OCI-M2 (cell line): ENCODE data around the gene TNNI2.

Experiments used
- DNase-seq: peaks from one replicate; lab custom pipeline; 2025; ENCODE audit not compliant: unreplicated experiment; lab: John Stamatoyannopoulos, UW

TNNI2 gene

GRCh38 chr11:1820463-1821325 lies 18.1 kb upstream of the TNNI2 start:
- no peak for DNase-seq

DNA sequence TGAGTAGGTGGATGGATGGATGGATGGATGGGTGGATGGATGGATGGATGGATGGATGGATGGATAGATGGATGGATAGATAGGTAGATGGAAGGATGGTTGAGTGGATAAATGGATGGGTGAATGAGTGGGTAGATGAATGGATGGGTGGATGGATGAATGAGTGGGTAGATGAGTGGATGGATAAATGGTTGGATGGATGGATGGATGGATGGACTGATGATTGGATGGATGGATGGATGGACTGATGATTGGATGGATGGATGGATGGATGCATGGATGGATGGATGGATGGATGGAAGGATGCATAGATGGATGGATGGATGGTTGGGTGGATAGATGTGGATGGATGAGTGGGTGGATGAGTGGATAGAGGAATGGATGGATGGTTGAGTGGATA lies 17.2 kb upstream of the TNNI2 start:
- DNase-seq: no peak

DNA sequence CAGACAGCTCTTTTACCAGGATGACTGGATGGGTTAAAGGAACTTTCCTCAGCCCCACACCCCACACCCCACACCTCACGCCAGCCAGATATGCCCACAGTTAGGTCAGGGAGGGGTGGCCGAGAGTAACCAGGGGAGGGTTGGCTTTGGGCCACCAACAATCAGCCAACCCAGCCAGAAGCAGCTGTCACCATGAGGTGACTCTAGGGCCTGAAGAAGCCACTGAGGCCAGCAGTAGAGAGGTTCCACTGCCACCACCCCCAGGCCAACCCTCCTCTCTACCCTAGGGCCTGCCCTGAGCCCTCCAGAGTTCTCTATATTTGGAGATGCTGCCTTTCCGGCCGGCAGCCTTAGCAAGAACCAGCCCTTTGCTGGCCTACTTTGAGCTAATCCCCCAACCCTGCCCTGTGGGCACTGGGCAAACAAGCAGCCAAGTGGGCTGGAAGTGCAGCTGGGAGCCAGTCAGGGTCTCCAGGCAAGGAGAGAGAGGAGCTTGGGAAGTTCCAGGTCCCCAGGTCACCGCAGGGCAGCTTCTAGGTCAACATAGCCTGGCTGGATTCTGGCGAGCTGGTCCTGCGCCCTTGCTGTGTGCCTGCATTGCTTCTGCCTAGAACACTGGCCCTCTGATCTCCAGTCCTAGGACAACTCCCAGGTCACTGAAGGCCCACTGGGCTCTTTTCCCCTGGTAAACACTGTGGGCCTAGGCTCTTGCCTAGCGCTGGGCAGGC lies 16.0 kb upstream of the TNNI2 start:
- DNase-seq: no peak

DNA sequence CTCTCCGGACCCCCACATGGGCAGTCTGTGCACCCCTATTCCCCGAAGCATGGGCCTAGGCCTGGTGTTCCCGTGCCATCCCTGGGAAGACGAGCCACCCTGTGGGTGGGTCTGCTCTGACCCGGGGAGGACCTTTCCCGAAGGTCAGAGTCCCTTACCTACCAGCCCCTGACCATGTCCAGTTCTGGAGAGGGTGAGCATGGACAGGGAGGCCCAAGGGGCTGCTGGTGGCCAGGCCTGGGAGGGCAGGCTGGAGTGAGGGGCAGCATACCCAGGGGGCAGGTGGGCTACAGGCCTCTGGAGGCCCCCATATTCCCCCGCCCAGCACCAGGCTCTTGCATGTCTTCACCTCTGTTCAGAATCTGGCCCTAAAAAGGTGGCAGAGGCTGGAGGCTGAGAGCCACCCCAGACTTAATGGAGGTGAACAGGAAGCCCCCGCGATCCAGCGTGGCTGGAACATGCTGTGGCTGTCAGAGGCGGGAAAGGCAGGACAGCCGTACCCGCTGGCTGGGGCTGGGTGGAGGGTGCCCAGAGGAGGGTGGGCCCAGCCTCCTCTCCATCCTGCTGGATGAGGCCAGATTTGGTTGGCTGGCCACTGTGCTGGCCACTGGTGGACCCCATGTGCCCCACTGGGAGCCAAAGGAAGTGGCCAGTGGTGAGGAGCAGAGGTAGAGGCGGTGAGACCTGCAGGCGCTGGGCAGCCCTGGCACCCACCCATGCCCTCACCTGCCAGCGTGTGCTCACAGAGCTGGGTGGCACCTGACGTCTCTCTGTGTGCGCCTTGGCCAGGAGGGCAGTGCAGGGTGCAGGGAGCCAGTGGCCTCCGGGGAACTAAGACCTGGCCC lies 15.2 kb upstream of the TNNI2 start:
- no peak for DNase-seq

- DNase-seq: no peak
Observed at GRCh38 chr11:1824221-1825038, 14.4 kb upstream of the TNNI2 start.

DNA sequence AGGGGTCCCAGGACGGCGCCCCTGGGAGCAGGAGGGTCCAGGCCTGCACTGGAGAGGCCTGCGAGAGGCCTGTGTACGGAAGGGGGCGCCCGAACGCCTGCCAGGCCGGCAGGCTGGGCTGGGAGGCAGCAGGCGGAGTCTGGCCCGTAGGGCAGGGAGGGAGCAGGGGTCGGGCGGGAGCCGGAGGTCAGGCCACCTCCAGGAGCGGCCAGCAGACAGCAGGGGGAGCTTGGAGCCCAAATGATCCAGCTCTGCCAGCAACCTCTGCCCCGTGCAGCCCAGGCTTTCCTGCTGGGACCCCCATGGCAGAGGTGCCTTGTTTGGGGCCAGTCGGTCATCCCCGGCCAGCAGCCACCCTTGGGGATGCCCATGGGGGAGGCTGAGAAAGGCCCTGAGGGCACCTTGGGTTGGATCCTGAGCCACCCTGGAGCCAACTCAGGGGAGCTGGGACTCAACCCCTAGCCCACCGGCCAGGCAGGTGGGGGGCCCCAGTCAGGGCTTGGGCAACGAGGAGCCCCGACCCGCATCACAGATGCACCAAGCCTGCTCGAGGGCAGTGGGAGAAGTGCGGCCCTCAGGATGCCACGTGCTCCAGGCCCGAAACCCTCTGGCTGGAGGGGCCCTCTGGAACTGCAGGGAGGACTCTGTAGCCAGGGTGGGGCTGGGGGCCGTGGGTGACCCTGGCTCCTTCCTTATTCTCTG lies 13.6 kb upstream of the TNNI2 start:
- DNase-seq: no peak

- DNase-seq: no peak
Observed at GRCh38 chr11:1825785-1826451, 12.9 kb upstream of the TNNI2 start.

GRCh38 chr11:1826552-1827094 lies 12.2 kb upstream of the TNNI2 start:
- DNase-seq: no peak

DNA sequence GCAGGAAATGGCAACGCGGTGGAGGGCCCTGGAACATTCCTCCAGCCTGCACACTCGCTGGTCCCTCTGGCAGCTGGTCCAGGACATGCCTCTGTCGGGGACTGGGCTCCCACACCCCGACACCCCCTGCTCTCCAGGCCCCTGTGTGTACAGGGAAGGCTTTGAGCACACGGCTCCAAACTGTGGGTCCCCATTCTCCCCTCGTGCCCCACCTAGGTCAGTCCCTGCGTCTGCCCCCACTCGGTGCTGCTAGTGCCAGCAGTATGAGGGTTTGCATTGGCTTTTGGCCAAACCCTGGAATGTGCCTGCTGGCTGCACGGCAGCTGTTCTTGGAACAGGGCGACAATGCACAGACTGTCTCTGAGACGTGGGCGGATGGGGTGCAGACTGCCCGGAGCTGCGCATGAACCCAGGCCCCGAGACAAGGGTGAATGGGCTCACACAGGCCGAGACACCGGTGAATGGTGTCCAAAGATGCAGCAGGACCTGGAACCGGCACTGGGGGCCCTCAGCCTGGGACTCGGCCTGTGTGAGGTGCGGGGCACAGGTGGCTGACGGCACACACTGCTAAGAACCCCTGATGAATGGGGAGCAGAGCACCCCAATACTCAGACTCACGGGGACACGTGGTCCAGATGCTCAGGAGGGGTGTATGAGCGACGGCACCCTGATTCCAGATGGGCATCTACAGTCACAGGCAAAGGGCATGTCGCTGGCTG lies 11.5 kb upstream of the TNNI2 start:
- DNase-seq: no peak

DNA sequence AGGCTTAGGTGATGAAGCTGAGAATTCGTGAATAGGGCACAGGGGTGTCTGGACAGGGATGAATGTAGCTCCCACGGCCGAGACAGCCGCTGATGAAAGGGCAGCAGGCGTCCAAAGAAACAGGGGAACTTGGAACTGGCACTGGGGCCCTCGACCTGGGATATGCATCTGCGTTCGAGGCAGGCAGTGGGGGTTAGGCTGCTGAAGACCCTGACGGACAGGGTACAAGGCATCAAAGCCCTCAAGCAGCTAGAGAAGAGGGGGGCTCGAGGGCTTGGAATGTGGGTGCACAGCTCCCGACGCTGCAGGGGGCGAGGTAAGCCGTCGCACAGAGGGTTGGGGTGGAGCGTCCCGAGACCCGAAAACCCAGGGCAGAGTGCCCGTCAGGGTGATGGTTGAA lies 10.8 kb upstream of the TNNI2 start:
- no peak for DNase-seq

GRCh38 chr11:1828542-1828941 lies 10.2 kb upstream of the TNNI2 start:
- DNase-seq: no peak

- no peak for DNase-seq
Observed at GRCh38 chr11:1829039-1829820, 9.6 kb upstream of the TNNI2 start.

- no peak for DNase-seq
Observed at GRCh38 chr11:1830004-1830321, 8.8 kb upstream of the TNNI2 start.

- DNase-seq: no peak
Observed at GRCh38 chr11:1830322-1831223, 8.2 kb upstream of the TNNI2 start.

DNA sequence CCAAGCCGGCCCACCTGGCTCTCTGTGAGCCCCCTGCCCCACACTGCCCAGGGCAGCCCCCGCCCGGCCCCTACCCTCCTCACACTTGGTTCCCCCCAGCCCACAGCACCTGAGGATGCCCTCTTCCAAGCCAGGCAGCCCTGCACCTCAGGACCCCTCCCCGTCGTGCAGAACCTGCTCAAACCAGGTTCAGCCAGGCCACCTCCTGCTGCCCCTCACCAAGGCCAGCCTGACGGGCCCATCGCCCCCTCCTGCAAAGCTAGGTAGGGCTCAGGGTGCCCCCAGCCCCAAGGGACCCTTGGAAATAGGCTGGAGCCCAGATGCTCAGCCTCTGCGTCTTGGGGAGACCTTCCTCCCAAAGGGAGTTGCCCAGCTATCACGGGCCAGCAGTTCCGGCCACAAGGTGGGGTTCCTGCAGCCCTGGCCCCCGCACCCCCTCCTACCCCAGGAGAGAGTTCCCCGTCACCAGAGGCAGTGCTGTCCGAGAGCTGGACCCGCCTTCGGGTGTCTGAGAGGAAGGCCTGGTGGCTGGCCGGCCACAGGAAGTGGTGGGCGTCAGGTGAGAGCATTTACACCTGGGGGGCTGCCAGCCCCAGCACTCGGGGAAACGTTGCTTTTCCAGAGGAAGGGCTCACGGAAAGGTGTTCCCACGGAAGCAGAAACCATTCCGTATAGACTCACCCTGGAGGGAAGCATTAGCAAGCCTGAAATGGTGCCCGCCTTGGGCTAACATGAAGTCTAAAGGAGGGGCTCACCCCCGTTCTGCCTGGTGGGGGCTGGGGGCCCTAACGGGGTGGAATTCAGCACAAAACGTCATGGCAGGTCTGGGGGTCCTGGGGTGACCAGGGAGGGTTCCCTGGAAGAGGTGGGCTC lies 7.2 kb upstream of the TNNI2 start:
- no peak for DNase-seq
